Activated CD4-positive, alpha-beta T cell treated with anti-CD3 and anti-CD28 coated beads, Interleukin-2, amount 50 U/mL, for 16 hours (primary cell): ENCODE measurements around the gene UTS2.

ENCODE experiments used
- DNase-seq: peaks from one replicate; pipeline ENCODE4 v3.0.0-alpha.2; 2020

The UTS2 gene

GRCh38 chr1:7809742-7810141 lies 43.1 kb downstream of the UTS2 start:
- no peak for DNase-seq

GRCh38 chr1:7808253-7808844 lies 44.5 kb downstream of the UTS2 start:
- peak; percentile 23 for DNase-seq

- no peak for DNase-seq
Measured at GRCh38 chr1:7805460-7805859, 47.4 kb downstream of the UTS2 start.
